ENCODE measurements around the gene TSG101. TPM values are rescaled to one million over a fixed set of nuclear protein-coding genes. Genes with fewer than 3 reads are reported as not detected.

TSG101 gene
- total RNA-seq, result 68.8 and 69.8 TPM in 2 replicates

GRCh38 chr11:18526521-18527296, at the start of gene TSG101:
Gene TSG101 (minus strand): TSS chr11:18526942. CDS start chr11:18526816, 126 bp downstream.

DNA sequence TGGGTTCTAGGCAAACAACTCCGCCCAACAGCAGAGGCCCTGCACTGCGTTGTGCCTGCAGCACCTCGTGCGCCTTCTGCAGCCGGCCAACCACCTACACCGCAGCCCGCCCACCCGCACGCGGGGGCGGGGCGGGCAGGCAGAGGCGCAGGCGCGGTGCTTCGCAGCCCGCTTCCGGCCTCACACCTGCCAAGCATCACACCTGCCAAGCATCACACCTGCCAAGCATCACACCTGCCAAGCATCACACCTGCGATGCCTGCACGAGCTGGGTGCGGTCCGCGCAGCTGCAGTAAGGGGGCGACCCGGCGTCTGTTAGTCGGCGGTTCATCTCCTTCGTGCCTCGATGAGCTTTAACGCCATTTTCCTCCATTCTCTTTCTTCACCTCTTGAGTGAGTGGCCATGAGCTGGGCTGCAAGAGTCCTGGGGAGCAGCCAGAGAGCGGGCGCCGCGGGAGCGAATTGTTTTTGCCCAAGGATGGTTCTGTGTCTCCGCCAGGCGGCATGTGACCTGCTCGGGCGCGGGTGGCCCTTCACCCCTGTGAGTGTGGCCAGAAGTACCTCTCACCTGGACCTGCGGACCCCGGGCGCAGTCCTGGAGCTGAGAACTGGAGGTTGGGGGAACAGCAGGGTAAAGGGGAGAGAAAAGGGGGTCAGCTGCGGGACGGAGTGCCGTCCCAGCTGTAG, 70.9 kb downstream of the TSG101 start, which contains the start of gene LDHAL6A:
TSS of gene LDHAL6A (plus strand) at position 171 of the 687 bp plus-strand sequence. CDS start 825 bp downstream, outside the sequence.

Other genes starting within 250 kb of the TSG101 start
- gene HPS5, start 204.8 kb downstream of the TSG101 start, total RNA-seq, result 18.5 and 27.5 TPM in 2 replicates
- 50.9 and 71.1 TPM in 2 replicates for gene GTF2H1, start 204.4 kb downstream of the TSG101 start, total RNA-seq
- gene LDHA, start 132.4 kb downstream of the TSG101 start, total RNA-seq, result 171 and 184 TPM in 2 replicates
- not detected in 2 replicates for gene LDHC, start 114.6 kb downstream of the TSG101 start, total RNA-seq
- not detected in 2 replicates for gene LDHAL6A, start 71.1 kb downstream of the TSG101 start, total RNA-seq
- 23.8 and 25.2 TPM in 2 replicates for gene UEVLD, start 61.8 kb upstream of the TSG101 start, total RNA-seq
- gene MISFA, start 72.8 kb upstream of the TSG101 start, total RNA-seq, result 0.34 and 0.98 TPM in 2 replicates
- gene SPTY2D1, start 107.4 kb upstream of the TSG101 start, total RNA-seq, result 10.0 and 12.1 TPM in 2 replicates
- 4.8 and 5.3 TPM in 2 replicates for gene TMEM86A, start 171.8 kb upstream of the TSG101 start, total RNA-seq
- gene IGSF22, start 199.2 kb upstream of the TSG101 start, total RNA-seq, result under 0.01 and 0.33 TPM in 2 replicates

All from dermis lymphatic vessel endothelial cell (primary cell).